HG03060 (cell line): ENCODE results near the gene C1QB.
"Not testable (repeated sequence)": the region's sequence is repeated elsewhere in the genome, so short reads cannot be mapped to it uniquely, and the experiment has no call there.

Experiments
- ATAC-seq: cut with Tn5 transposase; IDR thresholded peaks from one replicate; pipeline ENCODE4 v1.9.1; 2021; ENCODE audit warnings: low read depth, moderate number of reproducible peaks; ENCODE audit not compliant: unreplicated experiment

The C1QB gene

DNA sequence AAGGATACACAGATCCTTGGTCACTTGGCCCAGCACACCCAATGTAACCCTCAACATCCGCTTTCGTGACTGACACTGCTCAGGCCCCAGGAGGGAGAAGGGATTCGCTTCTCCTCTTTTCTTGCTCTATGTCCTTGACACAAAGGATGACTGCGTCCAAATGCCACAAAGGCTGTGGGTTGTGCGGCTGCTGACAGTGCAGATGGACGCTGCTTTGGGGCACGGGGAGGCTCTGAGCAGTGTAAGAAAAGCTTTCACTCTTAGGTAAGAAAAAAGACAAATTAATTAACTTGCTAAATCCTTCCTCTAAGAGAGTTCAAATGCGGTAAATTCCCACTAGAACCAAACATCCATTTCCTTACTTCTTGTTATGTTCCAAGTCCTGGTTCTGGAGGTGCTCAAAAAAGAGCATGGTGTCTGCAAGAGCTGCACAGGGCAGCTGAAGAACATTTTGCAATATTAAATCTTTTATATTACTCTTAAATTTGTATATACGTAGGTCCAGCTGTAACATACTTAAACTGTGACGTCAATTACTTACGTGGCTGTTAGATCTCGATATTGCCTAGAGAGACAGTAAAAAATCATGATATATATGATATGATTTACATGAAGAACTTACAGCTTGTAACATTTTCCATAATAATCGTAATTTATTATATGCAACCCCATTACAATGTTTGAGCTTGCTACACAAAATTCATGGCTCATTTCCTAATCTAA lies 38.2 kb downstream of the C1QB start:
- ATAC-seq, result no peak

DNA sequence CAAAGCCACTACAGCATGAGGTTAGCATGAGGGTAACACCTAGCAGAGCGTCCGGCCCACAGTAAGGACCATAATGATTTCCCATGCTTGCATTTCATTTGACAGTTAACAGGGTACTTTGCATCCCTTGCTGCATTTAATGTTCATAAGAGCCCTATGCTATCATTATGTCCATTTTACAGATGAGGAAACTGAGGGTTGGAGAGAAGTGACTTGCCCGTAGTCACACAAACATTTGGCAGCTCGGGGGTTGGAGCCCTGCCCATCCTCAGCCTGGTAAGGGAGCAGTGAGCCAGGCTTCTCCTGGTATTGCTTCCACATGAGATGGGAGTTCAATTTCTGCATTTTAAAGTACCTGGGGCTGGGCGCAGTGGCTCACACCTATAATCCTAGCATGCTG lies 41.1 kb downstream of the C1QB start:
- no peak for ATAC-seq

DNA sequence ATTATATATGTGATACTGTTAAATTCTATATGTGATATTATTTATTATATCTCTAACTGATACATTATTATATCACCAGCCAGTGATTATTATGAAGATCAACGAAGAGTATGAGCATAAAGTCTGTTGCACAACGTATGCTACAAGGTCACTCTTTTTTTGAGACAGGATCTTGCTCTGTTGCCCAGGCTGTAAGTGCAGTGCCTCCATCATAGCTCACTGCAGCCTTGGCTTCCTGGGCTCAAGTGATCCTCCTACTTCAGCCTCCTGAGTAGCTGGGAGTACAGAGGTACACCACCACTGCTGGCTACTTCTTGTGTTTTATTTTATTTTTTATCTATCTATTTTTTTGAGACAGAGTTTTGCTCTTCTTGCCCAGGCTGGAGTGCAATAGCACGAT lies 43.6 kb downstream of the C1QB start:
- ATAC-seq, result no peak

DNA sequence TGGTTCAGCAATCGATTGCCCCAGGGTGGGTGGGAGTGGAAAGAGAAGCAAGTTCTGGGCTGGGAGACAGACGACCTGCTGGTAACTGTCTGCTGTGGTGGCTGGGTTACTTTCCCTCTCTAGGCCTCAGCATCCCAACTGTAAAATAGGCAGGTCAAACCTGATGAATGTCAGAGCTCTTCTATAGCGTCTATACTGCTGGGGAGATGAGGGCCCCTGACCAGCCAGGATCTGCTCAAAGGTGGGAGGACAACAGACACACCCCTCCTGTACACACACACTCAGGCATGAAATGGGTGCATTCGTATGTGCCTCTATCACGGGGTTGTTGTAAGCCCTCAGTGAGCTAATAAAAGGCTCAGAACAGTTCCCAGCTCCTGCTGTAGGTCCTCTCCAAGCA lies 44.9 kb downstream of the C1QB start:
- no peak for ATAC-seq

DNA sequence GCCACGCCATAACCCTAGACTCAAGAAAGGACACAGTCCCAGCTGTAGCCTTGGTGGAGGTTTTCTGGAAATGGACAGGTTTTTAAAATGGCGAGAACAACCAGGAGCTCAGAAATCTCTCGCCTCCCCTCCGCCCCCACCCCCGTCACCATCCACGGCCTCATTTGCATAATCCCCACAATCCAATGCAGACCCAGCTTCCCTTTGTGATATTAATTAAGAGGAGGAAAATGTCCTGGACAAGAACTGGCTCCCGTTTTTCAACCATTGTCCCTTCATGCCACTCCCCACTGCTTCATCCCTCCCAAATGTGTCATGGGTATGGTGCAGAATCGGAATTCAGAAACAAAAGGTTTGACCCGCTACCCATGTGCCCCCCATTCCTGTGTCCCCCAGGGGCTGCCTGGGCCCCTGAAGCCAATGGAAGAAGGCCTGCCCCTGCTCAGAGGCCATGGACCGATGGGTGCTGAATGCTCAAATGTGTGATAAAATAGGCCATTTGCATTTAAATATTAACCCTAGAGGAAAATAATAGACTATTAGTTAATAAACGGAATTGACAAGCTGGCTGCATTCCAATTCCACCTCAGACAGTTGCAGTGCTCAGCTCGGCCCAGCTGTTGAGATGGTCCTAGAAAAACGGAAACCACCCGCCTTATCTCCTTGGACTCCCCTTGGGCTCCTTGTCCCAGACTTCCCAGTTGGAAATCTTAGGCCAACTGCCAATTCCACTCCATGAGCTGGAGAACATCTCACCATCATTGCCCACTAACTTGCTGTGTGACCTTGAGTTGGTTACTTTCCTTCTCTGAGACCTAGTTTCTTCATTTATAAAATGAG lies 46.9 kb downstream of the C1QB start:
- ATAC-seq, result no peak

DNA sequence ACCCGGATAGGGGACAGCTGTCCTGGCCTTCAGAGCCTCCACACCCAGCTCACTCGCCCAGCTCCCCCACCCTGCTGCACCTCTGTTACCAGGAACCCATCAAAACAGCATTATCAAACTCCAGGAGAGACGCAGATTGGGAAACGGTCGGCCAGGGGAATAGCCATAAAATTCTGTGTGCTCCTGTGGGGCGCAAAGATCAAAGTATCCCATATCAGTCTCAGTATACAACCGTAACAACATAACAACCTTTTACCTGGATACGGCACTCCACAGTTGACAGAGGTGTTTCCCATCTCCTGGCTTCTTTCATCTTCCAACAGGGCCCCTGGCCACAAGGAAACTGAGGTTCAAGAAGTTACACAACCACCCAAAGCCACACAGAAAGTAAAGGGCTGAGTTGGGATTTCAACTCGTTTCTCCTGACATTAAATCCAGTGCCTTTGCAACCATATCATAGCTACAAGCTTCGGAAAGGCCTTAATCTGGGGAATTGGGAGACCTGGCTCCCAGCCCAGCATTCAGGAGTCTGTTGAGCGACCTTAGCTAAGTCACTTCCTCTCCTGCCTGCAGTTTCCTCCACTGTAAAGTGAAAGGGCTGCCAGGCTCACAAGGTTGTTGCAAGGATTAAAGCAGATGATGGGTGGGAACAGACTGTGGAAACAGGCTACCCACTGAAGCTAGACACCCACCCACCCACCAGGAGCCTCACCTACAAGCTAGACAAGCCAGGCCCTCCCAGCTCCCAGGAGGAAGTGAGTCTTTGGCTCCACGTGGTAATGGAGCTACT lies 49.5 kb downstream of the C1QB start:
- ATAC-seq, result no peak

DNA sequence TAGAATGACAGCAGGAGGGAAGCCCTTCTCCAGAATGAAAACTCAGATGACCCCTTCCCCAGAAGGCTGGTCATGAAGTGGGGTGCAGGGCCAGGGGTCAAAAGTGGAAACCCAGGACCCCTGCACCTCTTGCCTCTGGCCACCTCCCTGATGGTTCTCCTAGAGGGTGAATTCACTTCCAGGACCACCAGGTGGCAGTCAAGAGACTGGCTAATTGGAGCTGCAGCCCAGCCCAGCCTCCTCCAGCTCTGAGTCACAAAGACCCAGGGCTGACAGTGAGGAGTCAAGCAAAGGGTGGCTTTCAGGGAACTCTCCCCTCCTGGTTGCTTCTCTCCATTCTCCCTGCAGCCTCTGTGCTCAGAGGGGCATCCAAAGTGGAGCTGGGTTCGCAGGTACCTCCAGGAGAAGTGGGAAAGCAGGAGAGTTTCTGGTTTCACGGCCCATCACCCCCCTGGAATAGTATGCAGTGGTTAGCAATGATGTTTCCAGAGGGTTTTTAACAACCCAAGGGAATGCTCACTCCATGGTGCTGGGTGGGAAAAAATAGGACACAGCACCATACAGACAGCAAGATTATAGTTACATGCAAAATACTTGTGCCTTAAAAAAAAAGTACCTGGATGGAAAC lies 51.5 kb downstream of the C1QB start:
- ATAC-seq, result no peak

DNA sequence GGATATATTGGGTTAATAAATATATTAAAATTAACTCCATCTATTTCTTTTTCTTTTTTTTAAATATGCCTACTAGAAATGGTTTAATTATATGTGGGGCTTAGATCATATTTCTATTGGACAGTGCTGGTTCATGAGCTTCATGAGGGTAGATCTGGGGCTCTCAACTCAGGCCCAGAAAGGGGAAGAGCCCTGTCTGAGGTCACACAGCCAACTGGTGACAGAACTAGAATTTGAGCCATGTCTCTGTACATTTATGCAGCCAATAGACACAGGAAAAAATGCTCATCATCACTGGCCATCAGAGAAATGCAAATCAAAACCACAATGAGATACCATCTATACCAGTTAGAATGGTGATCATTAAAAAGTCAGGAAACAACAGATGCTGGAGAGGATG lies 52.5 kb downstream of the C1QB start:
- ATAC-seq, result no peak

DNA sequence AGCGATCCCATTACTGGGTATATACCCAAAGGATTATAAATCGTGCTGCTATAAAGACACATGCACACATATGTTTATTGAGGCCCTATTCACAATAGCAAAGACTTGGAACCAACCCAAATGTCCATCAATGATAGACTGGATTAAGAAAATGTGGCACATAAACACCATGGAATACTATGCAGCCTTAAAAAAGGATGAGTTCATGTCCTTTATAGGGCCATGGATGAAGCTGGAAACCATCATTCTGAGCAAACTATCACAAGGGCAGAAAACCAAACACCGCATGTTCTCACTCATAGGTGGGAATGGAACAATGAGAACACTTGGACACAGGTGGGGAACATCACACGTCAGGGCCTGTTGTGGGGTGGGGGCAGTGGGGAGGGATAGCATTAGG lies 53.1 kb downstream of the C1QB start:
- not testable (repeated sequence) for ATAC-seq

DNA sequence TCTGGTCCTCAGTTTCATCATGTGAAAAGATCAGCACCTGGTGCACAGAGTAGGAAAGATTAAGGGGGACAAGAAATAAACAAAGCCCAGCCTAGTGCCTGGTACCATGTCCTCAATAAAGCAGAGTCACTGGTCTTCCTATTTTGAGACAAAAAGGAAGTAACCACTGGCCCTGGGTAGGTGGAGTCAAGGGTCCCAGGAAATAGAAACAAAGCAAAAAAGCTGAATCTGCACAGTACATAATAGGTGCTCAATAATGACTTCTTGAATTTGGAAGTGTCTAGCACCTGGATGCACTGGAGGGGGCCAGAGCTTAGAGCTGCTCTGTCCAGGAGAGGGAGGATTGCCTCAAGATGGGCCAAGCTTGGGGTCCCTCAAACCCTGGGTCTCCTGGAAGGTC lies 55.7 kb downstream of the C1QB start:
- ATAC-seq, result no peak

DNA sequence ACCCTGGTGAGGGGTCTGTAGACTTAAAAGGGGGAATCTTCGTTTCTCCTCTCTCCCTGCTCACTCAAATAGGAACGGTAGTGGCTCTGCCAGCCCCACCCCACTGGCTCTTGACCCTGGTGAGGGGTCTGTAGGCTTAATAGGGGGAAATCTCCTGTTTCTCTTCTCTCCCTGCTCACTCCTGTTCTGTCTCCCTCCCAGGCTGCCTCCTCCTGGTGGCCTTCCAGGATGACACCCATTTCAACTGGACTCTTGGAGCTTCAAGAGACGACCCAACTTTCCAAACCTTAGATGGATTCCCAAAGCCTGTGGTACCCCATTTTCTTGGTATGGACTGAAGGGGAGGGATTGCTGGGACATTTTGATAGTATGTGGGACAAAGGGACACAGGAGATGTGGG lies 56.2 kb downstream of the C1QB start:
- no peak for ATAC-seq

DNA sequence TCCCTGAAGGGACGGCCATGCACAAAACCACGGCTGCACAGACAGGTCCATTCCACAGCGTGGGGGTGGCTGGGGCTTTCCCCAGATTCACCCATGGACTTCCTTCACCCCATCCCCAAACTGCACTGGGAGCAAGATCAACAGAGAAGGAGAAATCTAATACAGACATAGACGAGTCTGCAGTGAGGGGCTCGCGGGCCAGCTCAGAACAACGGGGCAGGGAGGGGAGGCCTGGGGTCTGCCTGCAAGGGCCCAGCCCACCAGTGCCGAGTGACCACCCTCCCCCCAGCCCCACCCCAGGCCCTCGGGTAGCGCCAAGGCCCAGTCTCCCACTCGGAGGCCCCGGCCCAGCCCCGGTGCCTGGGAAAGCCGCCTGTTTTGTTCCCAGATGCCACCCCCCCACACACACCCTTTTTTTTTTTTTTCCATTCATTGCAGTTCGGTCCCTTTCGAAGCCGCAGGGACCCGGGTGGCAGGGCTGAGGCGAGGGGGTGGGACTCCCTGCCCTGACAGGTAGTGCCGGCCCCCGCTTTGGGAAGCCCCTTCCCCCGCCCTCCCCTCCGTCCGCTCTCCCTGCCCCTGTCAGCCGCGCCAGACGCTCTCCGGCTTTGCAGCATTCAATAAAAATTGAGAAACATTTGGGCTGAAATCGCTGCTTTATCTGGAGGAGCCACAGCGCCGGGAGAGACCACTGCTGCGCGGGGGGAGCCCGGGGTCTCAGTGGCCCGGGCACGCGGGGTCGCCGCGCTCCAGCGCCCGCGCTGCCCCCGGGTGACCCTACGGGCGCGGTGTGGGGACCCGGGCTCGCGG lies 57.1 kb downstream of the C1QB start:
- ATAC-seq, result no peak

DNA sequence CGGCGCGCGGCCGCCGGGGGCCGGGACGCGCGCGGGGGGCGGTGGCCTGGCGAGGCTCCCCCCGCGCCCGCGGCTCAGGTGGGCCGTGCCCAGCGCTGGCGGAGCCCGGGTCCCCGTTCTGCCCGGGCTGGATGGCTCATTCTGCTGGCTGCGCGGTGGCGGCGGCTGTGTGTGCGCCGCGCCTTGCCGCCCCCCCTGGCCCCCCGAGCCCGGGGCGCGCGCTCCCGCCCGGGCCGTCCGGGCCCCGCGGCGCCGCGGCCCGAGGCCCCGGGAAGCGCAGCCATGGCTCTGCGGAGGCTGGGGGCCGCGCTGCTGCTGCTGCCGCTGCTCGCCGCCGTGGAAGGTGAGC lies 57.6 kb downstream of the C1QB start, which contains the start of gene EPHB2:
TSS of gene EPHB2 (plus strand) at position 139 of the 349 bp plus-strand sequence. CDS start at position 283, 144 bp downstream.
- no peak for ATAC-seq

DNA sequence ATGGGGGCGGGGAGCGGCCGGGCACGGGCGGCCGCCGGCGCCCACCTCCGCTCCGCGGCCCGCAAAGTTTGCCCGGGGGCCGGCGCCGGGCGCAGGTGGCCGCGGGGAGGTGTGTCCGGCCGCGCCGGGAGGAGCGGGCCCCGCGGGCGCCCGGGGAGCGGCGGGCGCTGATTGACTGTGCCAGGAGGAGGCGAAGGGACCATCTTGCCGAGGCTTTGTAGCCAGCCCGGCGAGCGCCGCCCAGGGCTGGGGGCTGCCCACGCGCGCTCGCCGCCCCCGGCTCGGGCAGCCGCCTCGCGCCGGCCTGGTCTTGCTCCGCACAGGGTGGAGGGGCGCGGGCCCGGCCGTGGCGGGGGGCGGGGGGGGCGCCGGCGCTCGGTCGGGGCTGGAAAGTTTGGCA lies 58.0 kb downstream of the C1QB start:
- no peak for ATAC-seq
